Measurements from ENCODE around the gene TECTB. TPM values are rescaled to one million over a fixed set of nuclear protein-coding genes. Genes with fewer than 3 reads are reported as not detected.

TECTB gene
- not detected for total RNA-seq

DNA sequence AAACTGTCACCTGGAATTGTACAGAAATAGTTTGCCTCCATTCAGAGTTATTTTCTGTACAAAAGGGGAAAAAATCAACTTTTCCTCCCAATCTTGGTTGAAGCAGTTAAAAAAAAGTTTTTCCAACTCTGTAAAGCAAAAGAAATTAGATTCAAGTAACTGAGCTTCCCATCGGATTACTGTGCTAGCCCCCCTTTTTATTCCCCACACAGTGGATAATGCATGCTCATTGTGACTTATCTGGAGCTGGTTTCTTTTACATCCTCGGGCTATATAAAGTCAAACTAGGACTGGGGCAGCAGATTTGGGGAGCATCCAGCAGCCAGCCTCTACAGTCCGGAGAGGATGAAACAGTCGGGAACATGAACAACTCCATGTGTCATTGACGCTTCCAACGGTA is at the start of gene TECTB:
TECTB (plus strand) TSS at position 301 of the 400 bp plus-strand sequence. CDS start 335 bp downstream, outside the sequence.

Small RNAs within 50 kb of the gene (small RNA-seq; reads per million reads assigned to genes)
- gene MIR6715A: 0 reads per million in 2 donors

Other genes with a start within 250 kb of the TECTB start
- gene GPAM, start 99.6 kb upstream of the TECTB start, total RNA-seq: 1 to 10 TPM; 8.6 to 8.7 TPM
- gene ACSL5, start 90.7 kb downstream of the TECTB start, total RNA-seq: under 1 TPM; under 0.01 to 0.33 TPM
- 10 to 100 TPM; 16.9 to 31.3 TPM for gene ZDHHC6, start 163.5 kb downstream of the TECTB start, total RNA-seq
- gene VTI1A, start 163.8 kb downstream of the TECTB start, total RNA-seq: 10 to 100 TPM; 27.5 to 34.0 TPM

Data from melanocyte of skin (primary cell).